Upper lobe of left lung (tissue), 4 donors: ENCODE results near the gene NATD1.

Experiments
- POLR2A ChIP-seq, 4 donors: fragments of 450-650 bp; IDR thresholded peaks; one replicate each; pipeline ENCODE4 v1.5.1; 2016 to 2017; ENCODE audit warnings: antibody characterized with exemption in 4 of 4, mild to moderate bottlenecking in 2 of 4
- TF ChIP-seq, protein P1 (sequence below), 6 experiments: fragments of 450-650 bp in 4 of 6; fragments of 200-600 bp in 2 of 6; sonication (generic) in 2 of 6; IDR thresholded peaks; one replicate each; pipeline ENCODE4 v1.5.1; 2016 to 2019; ENCODE audit warnings: antibody characterized with exemption in 6 of 6

DNA sequence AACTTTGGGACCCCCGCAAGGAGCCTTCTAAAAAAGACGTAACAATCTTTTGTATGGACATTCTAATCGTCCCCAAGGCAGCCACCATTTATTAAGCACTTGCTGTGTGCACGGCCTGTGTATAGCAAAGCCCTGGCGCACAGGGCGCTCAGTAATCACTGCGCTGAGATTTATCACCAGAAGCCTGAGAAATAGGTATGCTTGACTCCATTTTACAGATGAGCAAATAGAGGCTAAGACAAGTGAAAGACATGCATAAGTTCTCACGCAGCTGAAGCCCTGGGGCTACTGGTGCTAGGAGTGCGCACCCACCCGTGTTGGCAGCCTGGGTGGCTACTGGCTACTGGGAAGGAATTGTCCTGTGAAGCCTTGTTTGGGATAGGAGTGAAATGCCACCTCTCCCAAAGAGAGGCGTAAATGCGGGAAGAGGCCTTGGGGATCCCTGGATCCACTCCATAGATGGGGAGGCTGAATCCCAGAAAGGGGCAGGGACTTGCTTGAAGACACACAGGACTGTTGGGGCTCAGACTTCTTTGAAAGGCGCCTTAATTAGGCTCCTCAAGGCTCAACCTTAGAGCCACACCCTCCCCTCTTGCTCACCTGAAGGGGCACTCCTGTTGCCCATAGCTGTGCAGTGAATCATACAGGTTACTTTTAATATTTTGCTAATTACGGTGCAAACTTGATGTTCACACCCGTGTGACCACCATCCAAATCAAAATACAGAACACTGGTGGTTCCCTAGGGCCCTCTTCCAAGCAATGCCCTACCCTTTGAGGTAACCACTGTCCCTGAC, 634 bp upstream of the NATD1 start:
- TF ChIP-seq, protein P1, sequence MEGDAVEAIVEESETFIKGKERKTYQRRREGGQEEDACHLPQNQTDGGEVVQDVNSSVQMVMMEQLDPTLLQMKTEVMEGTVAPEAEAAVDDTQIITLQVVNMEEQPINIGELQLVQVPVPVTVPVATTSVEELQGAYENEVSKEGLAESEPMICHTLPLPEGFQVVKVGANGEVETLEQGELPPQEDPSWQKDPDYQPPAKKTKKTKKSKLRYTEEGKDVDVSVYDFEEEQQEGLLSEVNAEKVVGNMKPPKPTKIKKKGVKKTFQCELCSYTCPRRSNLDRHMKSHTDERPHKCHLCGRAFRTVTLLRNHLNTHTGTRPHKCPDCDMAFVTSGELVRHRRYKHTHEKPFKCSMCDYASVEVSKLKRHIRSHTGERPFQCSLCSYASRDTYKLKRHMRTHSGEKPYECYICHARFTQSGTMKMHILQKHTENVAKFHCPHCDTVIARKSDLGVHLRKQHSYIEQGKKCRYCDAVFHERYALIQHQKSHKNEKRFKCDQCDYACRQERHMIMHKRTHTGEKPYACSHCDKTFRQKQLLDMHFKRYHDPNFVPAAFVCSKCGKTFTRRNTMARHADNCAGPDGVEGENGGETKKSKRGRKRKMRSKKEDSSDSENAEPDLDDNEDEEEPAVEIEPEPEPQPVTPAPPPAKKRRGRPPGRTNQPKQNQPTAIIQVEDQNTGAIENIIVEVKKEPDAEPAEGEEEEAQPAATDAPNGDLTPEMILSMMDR (IDR thresholded peaks at IDR 0.05): no peak
- TF ChIP-seq POLR2A (IDR thresholded peaks at IDR 0.05): peak in 1 of 4 donors; percentile 9
